Measurements from ENCODE around the gene PSMB5. TPM values are rescaled to one million over a fixed set of nuclear protein-coding genes. Genes with fewer than 3 reads are reported as not detected.
A peak's percentile ranks its signal among the peaks of the same experiment; 100 is the strongest.

The PSMB5 gene
- total and polyA plus RNA-seq, 9 of the 15 experiments (the other 6 are each of a cell fraction or from before 2014, with no cell fraction given), result 198 to 1,870 (median 269) TPM

DNA sequence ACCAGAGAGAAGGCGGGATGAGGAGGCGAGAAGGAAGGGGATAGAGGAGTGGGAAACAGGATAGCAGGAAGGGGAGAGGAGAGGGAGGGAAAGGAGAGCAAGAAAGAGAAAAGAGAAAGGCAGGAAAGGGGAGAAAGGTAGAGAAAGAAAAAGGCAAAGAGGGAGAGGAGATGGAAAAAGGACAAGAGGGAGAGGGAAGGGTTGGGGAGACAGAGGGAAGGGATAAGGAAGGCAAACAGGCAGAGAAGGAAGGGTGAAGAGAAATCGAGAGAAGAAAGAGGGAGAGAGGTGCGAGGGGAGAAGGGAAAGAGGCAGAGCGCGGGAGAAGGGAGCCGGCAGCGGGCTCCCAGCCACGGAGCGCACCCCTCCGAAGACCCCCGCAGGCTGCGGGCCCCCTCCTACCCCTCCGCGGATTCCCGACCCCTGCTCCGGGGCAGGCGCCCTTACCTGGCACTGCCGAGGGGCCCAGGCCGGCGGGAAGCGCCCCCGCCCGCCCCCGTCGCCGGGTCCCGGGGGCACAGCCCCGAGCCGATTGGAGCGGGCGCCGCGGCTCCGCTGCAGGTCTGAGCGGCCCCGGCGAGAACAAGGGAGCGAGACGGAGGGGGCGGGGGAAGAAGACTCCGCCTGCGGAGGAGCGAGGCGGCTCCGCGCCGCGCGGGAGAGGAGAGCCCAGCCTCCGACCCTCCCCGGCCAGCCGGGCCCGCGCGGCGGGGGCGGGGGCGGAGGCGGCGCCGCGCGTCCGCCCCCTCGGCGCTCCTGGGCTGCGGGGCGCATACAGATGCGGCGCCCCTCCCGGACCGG, 22.5 kb upstream of the PSMB5 start, which contains the start of gene CDH24 (continued):
- TF ChIP-seq L3MBTL2 (IDR thresholded peaks at IDR 0.05) (no peak), ZNF707 (CRISPR knock-in tag; conservative IDR thresholded peaks at IDR 0.05) (no peak), E2F3 (CRISPR knock-in tag; IDR thresholded peaks at IDR 0.05) (no peak), ZNF77 (CRISPR knock-in tag; IDR thresholded peaks at IDR 0.05) (no peak), POLR3A (IDR thresholded peaks at IDR 0.05; ENCODE audit: borderline replicate concordance, extremely low read depth, insufficient read depth, insufficient read length) (no peak), ETV6 (IDR thresholded peaks at IDR 0.05; ENCODE audit: borderline replicate concordance in 1 of 2, low read depth in 2 of 2, low read length in 1 of 2) (no peak), ETV6 (CRISPR knock-in tag; IDR thresholded peaks at IDR 0.05; ENCODE audit: borderline replicate concordance) (no peak), HIVEP1 (CRISPR knock-in tag; IDR thresholded peaks at IDR 0.05) (no peak), DMBX1 (CRISPR knock-in tag; IDR thresholded peaks at IDR 0.05; ENCODE audit: borderline replicate concordance) (no peak), TCFL5 (CRISPR knock-in tag; conservative IDR thresholded peaks at IDR 0.05) (no peak), HNRNPLL (IDR thresholded peaks at IDR 0.05; ENCODE audit: low read depth, low read length, poor library complexity, severe bottlenecking) (peak; percentile 7), ARHGAP35 (IDR thresholded peaks at IDR 0.05; ENCODE audit: partially characterized antibody) (peak; percentile 78), SNRNP70 (optimal IDR thresholded peaks at IDR 0.05; ENCODE audit: low read depth, low read length) (no peak), PTTG1 (tag; IDR thresholded peaks at IDR 0.05; ENCODE audit: low read depth) (no peak), BDP1 (IDR thresholded peaks at IDR 0.05; ENCODE audit: insufficient read depth, insufficient read length) (no peak)
- TF ChIP-seq, protein P1, sequence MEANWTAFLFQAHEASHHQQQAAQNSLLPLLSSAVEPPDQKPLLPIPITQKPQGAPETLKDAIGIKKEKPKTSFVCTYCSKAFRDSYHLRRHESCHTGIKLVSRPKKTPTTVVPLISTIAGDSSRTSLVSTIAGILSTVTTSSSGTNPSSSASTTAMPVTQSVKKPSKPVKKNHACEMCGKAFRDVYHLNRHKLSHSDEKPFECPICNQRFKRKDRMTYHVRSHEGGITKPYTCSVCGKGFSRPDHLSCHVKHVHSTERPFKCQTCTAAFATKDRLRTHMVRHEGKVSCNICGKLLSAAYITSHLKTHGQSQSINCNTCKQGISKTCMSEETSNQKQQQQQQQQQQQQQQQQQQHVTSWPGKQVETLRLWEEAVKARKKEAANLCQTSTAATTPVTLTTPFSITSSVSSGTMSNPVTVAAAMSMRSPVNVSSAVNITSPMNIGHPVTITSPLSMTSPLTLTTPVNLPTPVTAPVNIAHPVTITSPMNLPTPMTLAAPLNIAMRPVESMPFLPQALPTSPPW (CRISPR knock-in tag; IDR thresholded peaks at IDR 0.05), result peak; percentile 71
- TF ChIP-seq, protein P2, sequence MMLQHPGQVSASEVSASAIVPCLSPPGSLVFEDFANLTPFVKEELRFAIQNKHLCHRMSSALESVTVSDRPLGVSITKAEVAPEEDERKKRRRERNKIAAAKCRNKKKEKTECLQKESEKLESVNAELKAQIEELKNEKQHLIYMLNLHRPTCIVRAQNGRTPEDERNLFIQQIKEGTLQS (IDR thresholded peaks at IDR 0.05), result no peak
- TF ChIP-seq, protein P2 (CRISPR knock-in tag; conservative IDR thresholded peaks at IDR 0.05), result no peak
- TF ChIP-seq, protein P3, sequence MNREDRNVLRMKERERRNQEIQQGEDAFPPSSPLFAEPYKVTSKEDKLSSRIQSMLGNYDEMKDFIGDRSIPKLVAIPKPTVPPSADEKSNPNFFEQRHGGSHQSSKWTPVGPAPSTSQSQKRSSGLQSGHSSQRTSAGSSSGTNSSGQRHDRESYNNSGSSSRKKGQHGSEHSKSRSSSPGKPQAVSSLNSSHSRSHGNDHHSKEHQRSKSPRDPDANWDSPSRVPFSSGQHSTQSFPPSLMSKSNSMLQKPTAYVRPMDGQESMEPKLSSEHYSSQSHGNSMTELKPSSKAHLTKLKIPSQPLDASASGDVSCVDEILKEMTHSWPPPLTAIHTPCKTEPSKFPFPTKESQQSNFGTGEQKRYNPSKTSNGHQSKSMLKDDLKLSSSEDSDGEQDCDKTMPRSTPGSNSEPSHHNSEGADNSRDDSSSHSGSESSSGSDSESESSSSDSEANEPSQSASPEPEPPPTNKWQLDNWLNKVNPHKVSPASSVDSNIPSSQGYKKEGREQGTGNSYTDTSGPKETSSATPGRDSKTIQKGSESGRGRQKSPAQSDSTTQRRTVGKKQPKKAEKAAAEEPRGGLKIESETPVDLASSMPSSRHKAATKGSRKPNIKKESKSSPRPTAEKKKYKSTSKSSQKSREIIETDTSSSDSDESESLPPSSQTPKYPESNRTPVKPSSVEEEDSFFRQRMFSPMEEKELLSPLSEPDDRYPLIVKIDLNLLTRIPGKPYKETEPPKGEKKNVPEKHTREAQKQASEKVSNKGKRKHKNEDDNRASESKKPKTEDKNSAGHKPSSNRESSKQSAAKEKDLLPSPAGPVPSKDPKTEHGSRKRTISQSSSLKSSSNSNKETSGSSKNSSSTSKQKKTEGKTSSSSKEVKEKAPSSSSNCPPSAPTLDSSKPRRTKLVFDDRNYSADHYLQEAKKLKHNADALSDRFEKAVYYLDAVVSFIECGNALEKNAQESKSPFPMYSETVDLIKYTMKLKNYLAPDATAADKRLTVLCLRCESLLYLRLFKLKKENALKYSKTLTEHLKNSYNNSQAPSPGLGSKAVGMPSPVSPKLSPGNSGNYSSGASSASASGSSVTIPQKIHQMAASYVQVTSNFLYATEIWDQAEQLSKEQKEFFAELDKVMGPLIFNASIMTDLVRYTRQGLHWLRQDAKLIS (CRISPR knock-in tag; IDR thresholded peaks at IDR 0.05), result no peak
- TF ChIP-seq, protein P4, sequence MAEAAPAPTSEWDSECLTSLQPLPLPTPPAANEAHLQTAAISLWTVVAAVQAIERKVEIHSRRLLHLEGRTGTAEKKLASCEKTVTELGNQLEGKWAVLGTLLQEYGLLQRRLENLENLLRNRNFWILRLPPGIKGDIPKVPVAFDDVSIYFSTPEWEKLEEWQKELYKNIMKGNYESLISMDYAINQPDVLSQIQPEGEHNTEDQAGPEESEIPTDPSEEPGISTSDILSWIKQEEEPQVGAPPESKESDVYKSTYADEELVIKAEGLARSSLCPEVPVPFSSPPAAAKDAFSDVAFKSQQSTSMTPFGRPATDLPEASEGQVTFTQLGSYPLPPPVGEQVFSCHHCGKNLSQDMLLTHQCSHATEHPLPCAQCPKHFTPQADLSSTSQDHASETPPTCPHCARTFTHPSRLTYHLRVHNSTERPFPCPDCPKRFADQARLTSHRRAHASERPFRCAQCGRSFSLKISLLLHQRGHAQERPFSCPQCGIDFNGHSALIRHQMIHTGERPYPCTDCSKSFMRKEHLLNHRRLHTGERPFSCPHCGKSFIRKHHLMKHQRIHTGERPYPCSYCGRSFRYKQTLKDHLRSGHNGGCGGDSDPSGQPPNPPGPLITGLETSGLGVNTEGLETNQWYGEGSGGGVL (CRISPR knock-in tag; IDR thresholded peaks at IDR 0.05), result no peak
